Erythroblast (primary cell): ENCODE results near the gene DUSP7.

Experiments used
- DNase-seq, 2 experiments: peaks; one replicate each; lab custom pipeline; 2025; lab: John Stamatoyannopoulos, UW
- GATA1 ChIP-seq: IDR thresholded peaks from 2 replicates; pipeline ENCODE4 v1.6.1; 2011; ENCODE audit warnings: low read depth, mild to moderate bottlenecking, control low read depth, low read length, moderate library complexity
- POLR2A ChIP-seq: IDR thresholded peaks from 2 replicates; pipeline ENCODE4 v1.6.1; 2011; ENCODE audit warnings: mild to moderate bottlenecking, low read length

DUSP7 gene

GRCh38 chr3:52004163-52004787, 52.1 kb downstream of the DUSP7 start:
- no peak for TF ChIP-seq POLR2A
- DNase-seq, result peak; percentile 25 to 26

- TF ChIP-seq POLR2A (no peak), GATA1 (no peak)
These were observed 53.6 kb downstream of the DUSP7 start for GRCh38 chr3:52002748-52003147.

GRCh38 chr3:52001443-52001974, 54.9 kb downstream of the DUSP7 start:
- DNase-seq, result peak; percentile 76 to 87
- TF ChIP-seq POLR2A (no peak), GATA1 (no peak)

More at GRCh38 chr3:52002748-52003147, 53.6 kb downstream of the DUSP7 start:
- DNase-seq, result no peak

- DNase-seq, result peak; percentile 89 to 97
- TF ChIP-seq GATA1 (peak; percentile 44), POLR2A (no peak)
These were observed 56.5 kb downstream of the DUSP7 start for GRCh38 chr3:51999846-52000245.
